SK-N-MC (cell line): Measurements from ENCODE around the gene EHBP1.
A peak's percentile ranks its signal among the peaks of the same experiment; 100 is the strongest.

Experiments
- DNase-seq: peaks from one replicate; pipeline ENCODE4 v3.0.0-alpha.2; 2011; ENCODE audit warnings: low read depth, low spot score
- H3K27ac ChIP-seq: fragments of 200-600 bp; sonication (generic); 2 replicates; pipeline ENCODE4 v1.5.1; 2016; ENCODE audit warnings: mixed run types
- H3K36me3 ChIP-seq: fragments of 200-600 bp; sonication (generic); 2 replicates; pipeline ENCODE4 v1.6.1; 2017; ENCODE audit warnings: antibody characterized with exemption, low read length, mixed read lengths; ENCODE audit not compliant: insufficient read depth
- H3K4me3 ChIP-seq: fragments of 200-600 bp; sonication (generic); 2 replicates; pipeline ENCODE4 v1.5.1; 2016
- H3K9ac ChIP-seq: fragments of 200-600 bp; sonication (generic); 2 replicates; pipeline ENCODE4 v1.8.0; 2017; ENCODE audit warnings: mixed run types, mixed read lengths; ENCODE audit not compliant: insufficient read length
- H3K9me3 ChIP-seq: fragments of 200-600 bp; sonication (generic); 2 replicates; pipeline ENCODE4 v1.6.1; 2017; ENCODE audit warnings: low read depth, mild to moderate bottlenecking, antibody characterized with exemption, low read length, moderate library complexity, mixed read lengths
- EZH2 ChIP-seq: fragments of 200-600 bp; sonication (generic); IDR thresholded peaks from one replicate; pipeline ENCODE4 v1.6.1; 2017; ENCODE audit warnings: antibody characterized with exemption
- FOXP2 ChIP-seq: optimal IDR thresholded peaks from 2 replicates; pipeline ENCODE3; 2011; ENCODE audit warnings: mild to moderate bottlenecking, moderate library complexity; ENCODE audit not compliant: insufficient read depth; ENCODE audit errors: extremely low read length, control extremely low read depth
- POLR2AphosphoS5 ChIP-seq: IDR thresholded peaks from 2 replicates; pipeline ENCODE4 v1.6.1; 2012; ENCODE audit warnings: mild to moderate bottlenecking, low read depth, low read length, borderline replicate concordance

EHBP1 gene

DNA sequence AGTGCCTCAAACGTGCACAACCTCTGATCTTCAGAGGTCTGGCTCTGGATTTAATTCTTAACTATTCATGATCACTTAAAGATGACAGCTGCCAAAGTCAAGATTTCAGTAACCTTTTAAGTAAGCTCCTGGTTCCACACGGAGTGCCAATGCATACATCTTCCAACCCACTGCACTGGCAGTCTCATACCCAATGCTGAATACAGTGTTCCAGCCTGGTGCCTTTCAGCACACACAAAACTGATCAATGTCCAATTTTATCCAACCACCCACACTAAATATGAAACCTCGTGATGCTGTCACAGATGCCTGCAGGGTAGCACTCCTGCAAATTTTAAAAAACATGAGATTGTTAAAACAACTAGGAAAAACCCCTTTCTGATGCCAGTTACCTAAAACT lies 84.0 kb downstream of the EHBP1 start:
- Histone ChIP-seq H3K9me3 (no peaks in the 10 kb centered on the region), H3K27ac (no peak overlapping the region), H3K36me3 (no peaks in the 10 kb centered on the region), H3K9ac (no peak overlapping the region), H3K4me3 (no peak overlapping the region)
- TF ChIP-seq POLR2AphosphoS5: no peak
- no peak for TF ChIP-seq EZH2
- TF ChIP-seq FOXP2: no peak
- no peak for DNase-seq

DNA sequence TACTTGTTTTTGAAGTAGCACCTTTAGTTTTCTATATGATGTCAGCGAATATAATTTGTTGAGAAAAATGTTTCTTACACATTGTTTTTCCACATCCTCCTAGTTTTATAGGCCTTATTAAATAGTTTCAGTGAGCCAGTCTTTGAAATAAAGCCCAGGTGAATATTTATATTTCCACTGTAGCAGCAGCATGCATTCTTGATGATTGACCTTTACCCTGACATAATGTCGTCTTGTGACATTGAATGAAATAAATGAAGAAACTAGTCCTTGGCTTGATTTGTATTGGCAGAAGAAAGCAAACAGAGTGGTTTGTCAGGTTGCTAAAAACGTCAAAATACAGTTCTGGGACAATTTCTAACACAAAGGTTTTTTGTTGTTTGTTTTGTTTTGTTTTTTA lies 84.4 kb downstream of the EHBP1 start:
- Histone ChIP-seq H3K9me3 (no peaks in the 10 kb centered on the region), H3K9ac (no peak overlapping the region), H3K27ac (no peak overlapping the region), H3K4me3 (no peak overlapping the region), H3K36me3 (no peaks in the 10 kb centered on the region)
- DNase-seq: no peak
- TF ChIP-seq EZH2 (no peak), FOXP2 (no peak), POLR2AphosphoS5 (no peak)

DNA sequence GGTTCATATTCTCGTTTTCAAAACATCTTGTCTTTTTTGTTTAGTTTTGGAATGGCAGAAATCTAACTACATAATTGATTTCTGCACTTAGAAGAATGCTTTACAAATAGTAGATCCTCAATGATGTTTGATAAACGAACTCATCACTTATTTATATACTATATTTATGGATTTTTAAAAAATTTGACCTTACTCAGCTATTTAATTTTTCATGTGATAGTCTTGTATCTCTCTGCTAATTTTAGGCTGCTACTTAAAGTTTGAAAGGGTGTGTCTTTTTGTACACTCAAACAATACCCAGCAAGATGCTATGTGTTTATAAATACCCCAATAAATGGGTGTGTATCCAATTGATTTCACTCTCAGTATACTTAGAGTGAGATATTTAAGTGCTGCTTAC lies 86.9 kb downstream of the EHBP1 start:
- H3K27ac ChIP-seq: no peak overlapping the region
- no peaks in the 10 kb centered on the region for H3K9me3 ChIP-seq
- H3K36me3 ChIP-seq: no peaks in the 10 kb centered on the region
- no peak overlapping the region for H3K9ac ChIP-seq
- no peak for TF ChIP-seq POLR2AphosphoS5
- TF ChIP-seq EZH2: no peak
- no peak for TF ChIP-seq FOXP2
- no peak overlapping the region for H3K4me3 ChIP-seq
- no peak for DNase-seq

DNA sequence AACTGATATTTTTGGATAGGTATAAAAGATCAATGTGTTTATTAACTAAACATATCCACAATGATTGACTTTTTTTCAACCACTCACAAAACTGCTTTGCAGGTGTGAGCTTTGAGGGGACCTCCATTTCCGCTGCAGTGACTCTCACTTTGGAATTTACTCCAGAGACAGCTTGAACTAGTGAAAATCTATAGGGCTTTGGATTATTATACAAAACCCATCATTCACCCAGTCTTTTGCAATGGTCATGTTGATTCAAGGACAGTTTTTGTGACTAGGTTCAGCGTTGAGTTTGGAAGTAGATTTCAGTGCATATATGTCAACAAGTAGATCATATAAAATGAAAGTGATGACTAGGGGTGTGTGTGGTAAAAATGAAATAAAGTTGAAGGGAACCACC lies 87.7 kb downstream of the EHBP1 start:
- no peak overlapping the region for H3K4me3 ChIP-seq
- no peak overlapping the region for H3K27ac ChIP-seq
- no peaks in the 10 kb centered on the region for H3K9me3 ChIP-seq
- H3K36me3 ChIP-seq: no peaks in the 10 kb centered on the region
- no peak for DNase-seq
- no peak overlapping the region for H3K9ac ChIP-seq
- TF ChIP-seq POLR2AphosphoS5 (no peak), EZH2 (no peak)

DNA sequence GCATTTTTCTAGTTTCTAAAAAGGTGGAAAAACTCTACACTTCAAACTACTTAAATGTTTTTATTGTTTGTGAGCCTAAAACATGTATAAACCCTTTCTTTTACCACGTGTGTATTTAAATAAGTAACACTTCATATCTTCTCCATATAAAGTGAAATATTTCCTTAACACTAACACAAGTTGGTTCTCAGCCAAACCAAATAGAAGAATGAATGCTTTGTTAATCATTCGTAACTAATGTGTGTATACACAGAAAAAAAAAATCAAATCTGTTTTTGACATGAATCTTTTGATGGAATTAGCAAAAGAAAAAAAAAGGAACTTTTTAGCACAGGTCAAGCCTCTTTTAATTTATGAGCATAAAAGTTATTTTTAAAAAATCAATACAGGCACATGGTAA lies 89.3 kb downstream of the EHBP1 start:
- Histone ChIP-seq H3K9ac (peak overlapping the region; percentile 10), H3K4me3 (no peak overlapping the region), H3K36me3 (no peaks in the 10 kb centered on the region), H3K9me3 (no peaks in the 10 kb centered on the region), H3K27ac (no peak overlapping the region)
- no peak for DNase-seq
- no peak for TF ChIP-seq FOXP2
- TF ChIP-seq EZH2: no peak
- TF ChIP-seq POLR2AphosphoS5: no peak

DNA sequence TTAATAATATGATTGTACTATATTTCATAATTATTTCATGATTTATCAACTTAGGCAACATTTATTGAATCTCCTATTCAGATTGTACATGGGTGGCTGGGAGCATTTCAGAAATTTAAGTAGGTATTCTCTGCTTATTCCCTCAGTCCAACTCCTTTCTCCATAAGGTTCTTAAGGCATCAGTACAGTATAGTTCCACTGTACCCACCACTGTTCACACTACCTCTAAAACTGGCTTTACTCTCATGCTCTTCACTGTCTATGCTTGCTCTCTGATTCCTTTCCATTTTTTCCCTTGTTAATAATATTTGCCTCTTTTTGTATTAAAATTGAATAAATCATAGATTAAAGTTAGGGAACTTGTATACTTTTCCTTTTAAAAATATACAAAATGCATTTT lies 89.8 kb downstream of the EHBP1 start:
- no peak for DNase-seq
- Histone ChIP-seq H3K36me3 (no peaks in the 10 kb centered on the region), H3K9me3 (no peaks in the 10 kb centered on the region), H3K27ac (no peak overlapping the region), H3K4me3 (no peak overlapping the region), H3K9ac (no peak overlapping the region)
- TF ChIP-seq EZH2 (no peak), POLR2AphosphoS5 (no peak), FOXP2 (no peak)

DNA sequence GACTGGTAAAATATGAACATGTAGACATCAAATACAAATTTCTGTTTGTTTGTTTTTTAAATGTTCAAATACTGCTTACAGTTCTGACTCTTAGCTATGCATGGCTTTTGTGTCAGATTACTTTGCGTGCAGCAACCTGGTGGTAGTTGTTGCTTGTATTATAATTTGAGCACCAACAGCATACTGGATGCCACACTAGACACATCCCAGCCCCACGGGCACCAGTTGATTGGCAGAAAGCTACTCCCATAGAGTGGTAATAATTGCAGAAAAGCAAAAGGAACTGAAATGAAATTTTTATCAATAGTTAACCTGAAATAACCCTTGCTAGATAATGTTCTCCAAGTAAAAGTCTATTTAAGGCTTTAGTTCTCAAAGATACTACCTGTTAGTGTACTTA lies 91.6 kb downstream of the EHBP1 start:
- H3K4me3 ChIP-seq: no peak overlapping the region
- no peaks in the 10 kb centered on the region for H3K36me3 ChIP-seq
- H3K27ac ChIP-seq: no peak overlapping the region
- H3K9me3 ChIP-seq: no peaks in the 10 kb centered on the region
- H3K9ac ChIP-seq: no peak overlapping the region
- no peak for TF ChIP-seq POLR2AphosphoS5
- no peak for TF ChIP-seq FOXP2
- no peak for TF ChIP-seq EZH2
- no peak for DNase-seq

DNA sequence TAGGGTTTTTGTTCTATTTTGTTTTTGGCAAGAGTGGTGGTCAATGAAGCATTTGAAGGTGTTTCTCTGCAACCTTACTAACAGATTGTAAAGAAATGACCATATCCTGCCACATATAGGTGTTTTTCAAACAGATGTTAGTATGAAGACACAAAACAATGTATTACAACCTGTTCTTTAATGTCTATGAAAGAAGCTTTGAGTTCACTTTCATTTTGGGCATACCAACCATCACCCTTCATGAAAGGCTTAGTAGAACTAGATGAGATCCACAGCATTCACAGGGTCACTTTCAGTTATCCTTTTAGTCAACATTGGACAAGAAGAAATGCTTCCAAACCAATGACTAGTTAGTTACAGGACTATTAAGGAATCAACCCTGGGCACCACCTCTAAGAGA lies 95.1 kb downstream of the EHBP1 start:
- H3K4me3 ChIP-seq: no peak overlapping the region
- no peak for DNase-seq
- no peaks in the 10 kb centered on the region for H3K36me3 ChIP-seq
- no peaks in the 10 kb centered on the region for H3K9me3 ChIP-seq
- no peak for TF ChIP-seq POLR2AphosphoS5
- TF ChIP-seq EZH2: no peak
- no peak for TF ChIP-seq FOXP2
- H3K9ac ChIP-seq: no peak overlapping the region
- no peak overlapping the region for H3K27ac ChIP-seq

DNA sequence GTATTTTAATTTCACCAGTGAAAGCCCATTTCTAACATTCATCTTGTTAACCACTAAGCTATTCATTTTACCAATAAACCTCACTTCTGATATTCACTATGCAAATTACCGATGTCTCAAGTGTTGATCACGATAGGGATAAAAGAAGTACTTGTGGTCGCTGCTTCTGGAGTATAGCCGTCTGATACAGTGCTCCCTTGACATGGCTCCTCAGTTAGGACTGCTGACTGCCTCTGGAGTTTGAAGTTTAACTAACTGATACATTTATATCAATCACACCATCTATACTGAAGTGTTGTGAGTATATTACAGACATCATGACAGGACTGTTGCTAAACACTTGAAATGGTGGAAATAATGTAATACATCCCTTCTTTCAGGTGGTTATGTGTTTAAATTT lies 95.6 kb downstream of the EHBP1 start:
- TF ChIP-seq EZH2 (no peak), POLR2AphosphoS5 (no peak), FOXP2 (no peak)
- no peaks in the 10 kb centered on the region for H3K9me3 ChIP-seq
- no peak overlapping the region for H3K9ac ChIP-seq
- no peak overlapping the region for H3K27ac ChIP-seq
- H3K36me3 ChIP-seq: no peaks in the 10 kb centered on the region; the same call in 1 of the 2 replicates
- H3K4me3 ChIP-seq: no peak overlapping the region
- no peak for DNase-seq
